Measurements from ENCODE around the gene TLE4. TPM values are rescaled to one million over a fixed set of nuclear protein-coding genes. Genes with fewer than 3 reads are reported as not detected.

The TLE4 gene
- total and polyA plus RNA-seq, 2 experiments from 2014 or later, result 45.8 to 72.9 TPM

DNA sequence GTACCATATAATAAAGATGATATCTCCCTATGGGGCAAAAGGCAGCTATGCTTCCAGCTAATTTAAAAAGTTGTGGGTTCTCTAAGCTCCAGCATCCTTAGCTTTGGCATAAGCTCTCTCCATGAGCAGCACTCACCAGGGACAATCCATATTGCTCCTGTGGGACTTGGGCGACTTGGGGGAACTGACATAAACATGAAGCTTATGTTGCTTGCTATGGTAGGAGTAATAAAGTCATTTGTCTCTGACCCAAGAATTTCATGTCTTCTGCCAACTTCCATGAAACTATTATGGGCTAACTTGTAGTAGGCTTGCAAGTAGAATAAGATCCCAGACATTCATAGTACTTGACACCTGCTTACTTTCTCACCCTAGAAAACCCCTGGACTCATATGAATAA, 36.2 kb upstream of the TLE4 start:
- Mint-ChIP-seq H3K36me3 (ENCODE audit: low read depth) (no peaks in the 10 kb centered on the region), H3K9me3 (peaks cover 5% of the 10 kb centered on the region; the same call in 1 of the 3 replicates), H3K27me3 (ENCODE audit: insufficient read depth, low read depth, poor library complexity) (no peaks in the 10 kb centered on the region), H3K27ac (no peak overlapping the region), H3K4me3 (no peak overlapping the region), H3K4me1 (no peaks in the 10 kb centered on the region)
- ATAC-seq (no peak), DNase-seq (ENCODE audit: low spot score) (no peak)
- Histone ChIP-seq H3K27ac (ENCODE audit: low read depth) (no peak overlapping the region), H2AFZ (no peak overlapping the region), H3K27me3 (ENCODE audit: insufficient read depth) (no peaks in the 10 kb centered on the region), H3K4me3 (no peak overlapping the region), H3K4me1 (ENCODE audit: insufficient read depth) (no peaks in the 10 kb centered on the region), H4K20me1 (replicated peaks; ENCODE audit: insufficient read depth) (no peaks in the 10 kb centered on the region), H3K79me2 (replicated peaks; ENCODE audit: insufficient read depth) (no peaks in the 10 kb centered on the region), H3F3A (replicated peaks; ENCODE audit: low read depth) (no peaks in the 10 kb centered on the region), H3K4me2 (no peak overlapping the region), H3K9me2 (ENCODE audit: insufficient read depth) (no peaks in the 10 kb centered on the region), H3K36me3 (ENCODE audit: insufficient read depth) (no peaks in the 10 kb centered on the region)
- TF ChIP-seq, protein P1, sequence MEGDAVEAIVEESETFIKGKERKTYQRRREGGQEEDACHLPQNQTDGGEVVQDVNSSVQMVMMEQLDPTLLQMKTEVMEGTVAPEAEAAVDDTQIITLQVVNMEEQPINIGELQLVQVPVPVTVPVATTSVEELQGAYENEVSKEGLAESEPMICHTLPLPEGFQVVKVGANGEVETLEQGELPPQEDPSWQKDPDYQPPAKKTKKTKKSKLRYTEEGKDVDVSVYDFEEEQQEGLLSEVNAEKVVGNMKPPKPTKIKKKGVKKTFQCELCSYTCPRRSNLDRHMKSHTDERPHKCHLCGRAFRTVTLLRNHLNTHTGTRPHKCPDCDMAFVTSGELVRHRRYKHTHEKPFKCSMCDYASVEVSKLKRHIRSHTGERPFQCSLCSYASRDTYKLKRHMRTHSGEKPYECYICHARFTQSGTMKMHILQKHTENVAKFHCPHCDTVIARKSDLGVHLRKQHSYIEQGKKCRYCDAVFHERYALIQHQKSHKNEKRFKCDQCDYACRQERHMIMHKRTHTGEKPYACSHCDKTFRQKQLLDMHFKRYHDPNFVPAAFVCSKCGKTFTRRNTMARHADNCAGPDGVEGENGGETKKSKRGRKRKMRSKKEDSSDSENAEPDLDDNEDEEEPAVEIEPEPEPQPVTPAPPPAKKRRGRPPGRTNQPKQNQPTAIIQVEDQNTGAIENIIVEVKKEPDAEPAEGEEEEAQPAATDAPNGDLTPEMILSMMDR (conservative IDR thresholded peaks at IDR 0.05; ENCODE audit: low read depth in 2 of 2), result no peak
- no peak for TF ChIP-seq ZNF331 (CRISPR knock-in tag; IDR thresholded peaks at IDR 0.05; ENCODE audit: low read depth)
- TF ChIP-seq CREB1 (CRISPR knock-in tag; IDR thresholded peaks at IDR 0.05; ENCODE audit: low read depth), result no peak
- TF ChIP-seq EZH2phosphoT487 (IDR thresholded peaks at IDR 0.05; ENCODE audit: unreplicated experiment), result no peak
- TF ChIP-seq, protein P2, sequence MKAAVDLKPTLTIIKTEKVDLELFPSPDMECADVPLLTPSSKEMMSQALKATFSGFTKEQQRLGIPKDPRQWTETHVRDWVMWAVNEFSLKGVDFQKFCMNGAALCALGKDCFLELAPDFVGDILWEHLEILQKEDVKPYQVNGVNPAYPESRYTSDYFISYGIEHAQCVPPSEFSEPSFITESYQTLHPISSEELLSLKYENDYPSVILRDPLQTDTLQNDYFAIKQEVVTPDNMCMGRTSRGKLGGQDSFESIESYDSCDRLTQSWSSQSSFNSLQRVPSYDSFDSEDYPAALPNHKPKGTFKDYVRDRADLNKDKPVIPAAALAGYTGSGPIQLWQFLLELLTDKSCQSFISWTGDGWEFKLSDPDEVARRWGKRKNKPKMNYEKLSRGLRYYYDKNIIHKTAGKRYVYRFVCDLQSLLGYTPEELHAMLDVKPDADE (IDR thresholded peaks at IDR 0.05), result no peak
- no peak for TF ChIP-seq JUNB (IDR thresholded peaks at IDR 0.05; ENCODE audit: unreplicated experiment)
- TF ChIP-seq, protein P3, sequence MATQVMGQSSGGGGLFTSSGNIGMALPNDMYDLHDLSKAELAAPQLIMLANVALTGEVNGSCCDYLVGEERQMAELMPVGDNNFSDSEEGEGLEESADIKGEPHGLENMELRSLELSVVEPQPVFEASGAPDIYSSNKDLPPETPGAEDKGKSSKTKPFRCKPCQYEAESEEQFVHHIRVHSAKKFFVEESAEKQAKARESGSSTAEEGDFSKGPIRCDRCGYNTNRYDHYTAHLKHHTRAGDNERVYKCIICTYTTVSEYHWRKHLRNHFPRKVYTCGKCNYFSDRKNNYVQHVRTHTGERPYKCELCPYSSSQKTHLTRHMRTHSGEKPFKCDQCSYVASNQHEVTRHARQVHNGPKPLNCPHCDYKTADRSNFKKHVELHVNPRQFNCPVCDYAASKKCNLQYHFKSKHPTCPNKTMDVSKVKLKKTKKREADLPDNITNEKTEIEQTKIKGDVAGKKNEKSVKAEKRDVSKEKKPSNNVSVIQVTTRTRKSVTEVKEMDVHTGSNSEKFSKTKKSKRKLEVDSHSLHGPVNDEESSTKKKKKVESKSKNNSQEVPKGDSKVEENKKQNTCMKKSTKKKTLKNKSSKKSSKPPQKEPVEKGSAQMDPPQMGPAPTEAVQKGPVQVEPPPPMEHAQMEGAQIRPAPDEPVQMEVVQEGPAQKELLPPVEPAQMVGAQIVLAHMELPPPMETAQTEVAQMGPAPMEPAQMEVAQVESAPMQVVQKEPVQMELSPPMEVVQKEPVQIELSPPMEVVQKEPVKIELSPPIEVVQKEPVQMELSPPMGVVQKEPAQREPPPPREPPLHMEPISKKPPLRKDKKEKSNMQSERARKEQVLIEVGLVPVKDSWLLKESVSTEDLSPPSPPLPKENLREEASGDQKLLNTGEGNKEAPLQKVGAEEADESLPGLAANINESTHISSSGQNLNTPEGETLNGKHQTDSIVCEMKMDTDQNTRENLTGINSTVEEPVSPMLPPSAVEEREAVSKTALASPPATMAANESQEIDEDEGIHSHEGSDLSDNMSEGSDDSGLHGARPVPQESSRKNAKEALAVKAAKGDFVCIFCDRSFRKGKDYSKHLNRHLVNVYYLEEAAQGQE (IDR thresholded peaks at IDR 0.05; ENCODE audit: unreplicated experiment), result no peak
- no peak for TF ChIP-seq POLR2AphosphoS5 (IDR thresholded peaks at IDR 0.05; ENCODE audit: low read depth)
- no peak for TF ChIP-seq ZNF114 (CRISPR knock-in tag; IDR thresholded peaks at IDR 0.05)
- TF ChIP-seq, protein P4, sequence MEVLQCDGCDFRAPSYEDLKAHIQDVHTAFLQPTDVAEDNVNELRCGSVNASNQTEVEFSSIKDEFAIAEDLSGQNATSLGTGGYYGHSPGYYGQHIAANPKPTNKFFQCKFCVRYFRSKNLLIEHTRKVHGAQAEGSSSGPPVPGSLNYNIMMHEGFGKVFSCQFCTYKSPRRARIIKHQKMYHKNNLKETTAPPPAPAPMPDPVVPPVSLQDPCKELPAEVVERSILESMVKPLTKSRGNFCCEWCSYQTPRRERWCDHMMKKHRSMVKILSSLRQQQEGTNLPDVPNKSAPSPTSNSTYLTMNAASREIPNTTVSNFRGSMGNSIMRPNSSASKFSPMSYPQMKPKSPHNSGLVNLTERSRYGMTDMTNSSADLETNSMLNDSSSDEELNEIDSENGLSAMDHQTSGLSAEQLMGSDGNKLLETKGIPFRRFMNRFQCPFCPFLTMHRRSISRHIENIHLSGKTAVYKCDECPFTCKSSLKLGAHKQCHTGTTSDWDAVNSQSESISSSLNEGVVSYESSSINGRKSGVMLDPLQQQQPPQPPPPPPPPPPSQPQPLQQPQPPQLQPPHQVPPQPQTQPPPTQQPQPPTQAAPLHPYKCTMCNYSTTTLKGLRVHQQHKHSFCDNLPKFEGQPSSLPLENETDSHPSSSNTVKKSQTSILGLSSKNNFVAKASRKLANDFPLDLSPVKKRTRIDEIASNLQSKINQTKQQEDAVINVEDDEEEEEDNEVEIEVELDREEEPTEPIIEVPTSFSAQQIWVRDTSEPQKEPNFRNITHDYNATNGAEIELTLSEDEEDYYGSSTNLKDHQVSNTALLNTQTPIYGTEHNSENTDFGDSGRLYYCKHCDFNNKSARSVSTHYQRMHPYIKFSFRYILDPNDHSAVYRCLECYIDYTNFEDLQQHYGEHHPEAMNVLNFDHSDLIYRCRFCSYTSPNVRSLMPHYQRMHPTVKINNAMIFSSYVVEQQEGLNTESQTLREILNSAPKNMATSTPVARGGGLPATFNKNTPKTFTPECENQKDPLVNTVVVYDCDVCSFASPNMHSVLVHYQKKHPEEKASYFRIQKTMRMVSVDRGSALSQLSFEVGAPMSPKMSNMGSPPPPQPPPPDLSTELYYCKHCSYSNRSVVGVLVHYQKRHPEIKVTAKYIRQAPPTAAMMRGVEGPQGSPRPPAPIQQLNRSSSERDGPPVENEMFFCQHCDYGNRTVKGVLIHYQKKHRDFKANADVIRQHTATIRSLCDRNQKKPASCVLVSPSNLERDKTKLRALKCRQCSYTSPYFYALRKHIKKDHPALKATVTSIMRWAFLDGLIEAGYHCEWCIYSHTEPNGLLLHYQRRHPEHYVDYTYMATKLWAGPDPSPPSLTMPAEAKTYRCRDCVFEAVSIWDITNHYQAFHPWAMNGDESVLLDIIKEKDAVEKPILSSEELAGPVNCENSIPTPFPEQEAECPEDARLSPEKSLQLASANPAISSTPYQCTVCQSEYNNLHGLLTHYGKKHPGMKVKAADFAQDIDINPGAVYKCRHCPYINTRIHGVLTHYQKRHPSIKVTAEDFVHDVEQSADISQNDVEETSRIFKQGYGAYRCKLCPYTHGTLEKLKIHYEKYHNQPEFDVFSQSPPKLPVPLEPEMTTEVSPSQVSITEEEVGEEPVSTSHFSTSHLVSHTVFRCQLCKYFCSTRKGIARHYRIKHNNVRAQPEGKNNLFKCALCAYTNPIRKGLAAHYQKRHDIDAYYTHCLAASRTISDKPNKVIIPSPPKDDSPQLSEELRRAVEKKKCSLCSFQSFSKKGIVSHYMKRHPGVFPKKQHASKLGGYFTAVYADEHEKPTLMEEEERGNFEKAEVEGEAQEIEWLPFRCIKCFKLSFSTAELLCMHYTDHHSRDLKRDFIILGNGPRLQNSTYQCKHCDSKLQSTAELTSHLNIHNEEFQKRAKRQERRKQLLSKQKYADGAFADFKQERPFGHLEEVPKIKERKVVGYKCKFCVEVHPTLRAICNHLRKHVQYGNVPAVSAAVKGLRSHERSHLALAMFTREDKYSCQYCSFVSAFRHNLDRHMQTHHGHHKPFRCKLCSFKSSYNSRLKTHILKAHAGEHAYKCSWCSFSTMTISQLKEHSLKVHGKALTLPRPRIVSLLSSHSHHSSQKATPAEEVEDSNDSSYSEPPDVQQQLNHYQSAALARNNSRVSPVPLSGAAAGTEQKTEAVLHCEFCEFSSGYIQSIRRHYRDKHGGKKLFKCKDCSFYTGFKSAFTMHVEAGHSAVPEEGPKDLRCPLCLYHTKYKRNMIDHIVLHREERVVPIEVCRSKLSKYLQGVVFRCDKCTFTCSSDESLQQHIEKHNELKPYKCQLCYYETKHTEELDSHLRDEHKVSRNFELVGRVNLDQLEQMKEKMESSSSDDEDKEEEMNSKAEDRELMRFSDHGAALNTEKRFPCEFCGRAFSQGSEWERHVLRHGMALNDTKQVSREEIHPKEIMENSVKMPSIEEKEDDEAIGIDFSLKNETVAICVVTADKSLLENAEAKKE (CRISPR knock-in tag; IDR thresholded peaks at IDR 0.05), result no peak
- TF ChIP-seq EZH2 (IDR thresholded peaks at IDR 0.05; ENCODE audit: low read depth, unreplicated experiment), result no peak
- TF ChIP-seq STAT1 (IDR thresholded peaks at IDR 0.05; ENCODE audit: unreplicated experiment), result no peak
- no peak for TF ChIP-seq NANOG (IDR thresholded peaks at IDR 0.05; ENCODE audit: borderline replicate concordance)

Data from GM23338 (cell line).